Measurements from ENCODE around the gene ANG. TPM values are rescaled to one million over a fixed set of nuclear protein-coding genes. Genes with fewer than 3 reads are reported as not detected.
A peak's percentile ranks its signal among the peaks of the same experiment; 100 is the strongest.

Gene ANG
- total RNA-seq, 1 experiment from 2014 or later = 3.9 TPM

- no peak for DNase-seq (ENCODE audit: low spot score)
Observed at GRCh38 chr14:20675669-20676068, 12.9 kb upstream of the ANG start.

- DNase-seq (ENCODE audit: low spot score) = no peak
Observed at GRCh38 chr14:20676072-20676471, 12.5 kb upstream of the ANG start.

DNA sequence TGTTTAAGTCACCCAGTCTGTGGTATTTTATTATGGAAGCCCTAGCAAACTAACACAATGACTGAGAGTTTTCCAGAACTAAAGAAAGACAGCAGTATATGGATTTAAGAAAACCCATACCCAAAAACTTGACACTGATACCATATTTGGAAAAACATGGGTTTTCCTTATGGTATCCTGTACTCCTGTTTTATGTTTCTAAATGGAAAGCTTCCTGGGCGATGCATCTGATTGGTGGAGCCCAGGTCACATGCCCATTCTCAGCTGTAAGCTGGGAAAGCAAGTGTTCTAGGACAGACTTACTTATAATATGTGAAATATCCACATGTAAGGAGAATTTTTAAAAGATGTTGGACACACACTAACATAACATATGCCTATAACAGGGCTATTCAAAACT, 8.7 kb upstream of the ANG start:
- DNase-seq (ENCODE audit: low spot score) = no peak

GRCh38 chr14:20680363-20680762, 8.2 kb upstream of the ANG start:
- no peak for DNase-seq (ENCODE audit: low spot score)

- DNase-seq (ENCODE audit: low spot score) = no peak
Observed at GRCh38 chr14:20680843-20681347, 7.7 kb upstream of the ANG start.

- peak; percentile 84 for DNase-seq (ENCODE audit: low spot score)
Observed at GRCh38 chr14:20681348-20682126, 7.0 kb upstream of the ANG start.

DNA sequence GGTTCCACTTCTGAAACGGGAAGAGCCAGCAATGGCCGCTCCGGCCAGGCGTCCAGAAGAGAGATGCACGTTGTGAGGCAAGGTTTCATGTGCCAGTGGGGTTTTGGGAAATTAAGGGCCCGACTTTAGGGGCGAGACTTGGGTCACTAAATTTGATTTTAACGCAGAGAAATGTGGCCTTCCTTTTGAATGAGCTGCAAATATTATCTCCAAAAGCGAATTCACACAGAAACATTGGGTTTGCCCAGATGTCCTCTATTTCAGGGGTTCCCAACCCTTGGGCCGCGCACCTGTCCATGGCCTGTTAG, 6.5 kb upstream of the ANG start:
- DNase-seq (ENCODE audit: low spot score) = no peak

GRCh38 chr14:20682435-20683124, 6.0 kb upstream of the ANG start:
- peak; percentile 91 for DNase-seq (ENCODE audit: low spot score)

GRCh38 chr14:20683125-20683890, 5.3 kb upstream of the ANG start:
- peak; percentile 92 for DNase-seq (ENCODE audit: low spot score)

GRCh38 chr14:20683891-20684661, 4.5 kb upstream of the ANG start, which contains the start of gene RNASE4:
RNASE4 (plus strand) TSS chr14:20684560; CDS start chr14:20699372, 14,812 bp downstream.
- peak; percentile 89 for DNase-seq (ENCODE audit: low spot score)

GRCh38 chr14:20684662-20685456, 3.7 kb upstream of the ANG start:
- peak; percentile 35 for DNase-seq (ENCODE audit: low spot score)

DNA sequence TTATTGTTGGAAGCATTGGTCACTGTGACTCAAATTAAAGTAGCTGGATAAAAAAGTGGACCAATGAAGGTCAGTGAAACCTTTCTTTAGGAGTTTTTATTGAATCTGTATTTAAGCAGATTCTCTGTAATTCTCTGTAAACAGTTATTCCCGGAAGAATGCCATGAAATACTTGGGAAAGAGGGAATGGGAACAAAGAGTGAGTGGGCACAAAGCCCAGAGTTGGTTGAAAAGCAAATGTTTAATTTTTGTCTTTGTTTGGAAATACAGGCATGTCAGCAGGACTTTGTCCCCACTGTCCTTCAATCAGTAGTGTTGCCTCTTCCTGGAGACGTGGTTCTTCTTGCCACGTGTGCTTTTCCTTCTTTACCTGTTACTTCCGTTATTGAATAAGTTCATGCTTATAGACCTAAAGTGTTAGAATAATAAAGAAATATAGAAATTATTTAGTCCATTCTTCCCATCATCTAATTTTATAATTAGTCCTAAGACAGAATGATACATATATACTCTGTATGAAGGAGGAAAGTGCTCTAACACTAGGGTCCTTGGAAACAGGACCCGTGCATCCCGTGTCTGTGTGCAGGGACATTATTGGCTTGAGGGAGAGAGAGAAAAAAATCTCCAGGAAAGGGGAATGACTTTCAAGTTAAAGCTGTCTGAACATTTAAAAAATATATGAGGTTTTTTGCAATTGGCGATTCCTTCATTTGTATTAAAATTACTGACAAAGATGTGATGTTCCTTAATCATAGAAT, 2.0 kb upstream of the ANG start:
- no peak for DNase-seq (ENCODE audit: low spot score)

DNA sequence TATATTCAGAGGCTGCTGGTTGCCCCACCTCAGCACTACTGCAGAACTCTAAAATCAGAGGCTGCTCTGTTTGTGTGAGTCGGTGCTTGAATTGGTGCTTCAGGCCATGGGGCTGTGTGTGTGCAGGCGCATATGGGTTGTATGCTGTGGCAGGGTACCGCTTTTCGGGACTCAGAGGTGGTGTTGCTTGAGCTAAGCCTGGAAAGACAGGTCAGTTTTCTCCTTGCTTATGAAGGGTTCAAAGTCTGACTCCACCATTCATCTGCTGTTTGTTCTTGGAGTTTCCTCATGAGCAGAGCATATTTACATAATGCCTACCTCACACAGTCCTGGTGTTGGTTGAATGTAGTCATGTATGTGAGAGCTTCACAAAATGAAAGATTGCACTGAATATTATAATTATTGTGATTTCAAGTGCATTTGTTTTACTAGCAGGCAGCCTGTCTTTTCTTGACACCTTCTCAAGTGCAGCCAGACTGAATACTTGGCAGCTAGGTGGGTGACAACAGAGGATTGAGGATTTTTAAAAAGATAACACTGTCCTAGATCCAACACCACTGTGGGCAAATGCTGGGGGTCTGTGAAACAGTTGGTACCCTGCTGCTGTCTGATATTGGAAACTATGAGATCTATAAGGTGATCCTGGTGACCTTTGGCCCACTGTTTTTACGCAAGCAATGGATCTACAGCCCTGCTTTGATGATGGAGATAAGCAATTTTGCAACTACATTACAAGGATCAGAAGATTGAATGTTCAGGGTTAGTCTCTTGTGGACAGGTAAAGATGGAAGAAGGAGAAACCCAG, 1.0 kb upstream of the ANG start:
- DNase-seq (ENCODE audit: low spot score) = no peak

- peak; percentile 72 for DNase-seq (ENCODE audit: low spot score)
Observed at GRCh38 chr14:20690848-20691640, 2.5 kb downstream of the ANG start.

- DNase-seq (ENCODE audit: low spot score) = no peak
Observed at GRCh38 chr14:20692116-20692751, 3.7 kb downstream of the ANG start.

GRCh38 chr14:20696764-20697163, 8.2 kb downstream of the ANG start:
- no peak for DNase-seq (ENCODE audit: low spot score)

DNA sequence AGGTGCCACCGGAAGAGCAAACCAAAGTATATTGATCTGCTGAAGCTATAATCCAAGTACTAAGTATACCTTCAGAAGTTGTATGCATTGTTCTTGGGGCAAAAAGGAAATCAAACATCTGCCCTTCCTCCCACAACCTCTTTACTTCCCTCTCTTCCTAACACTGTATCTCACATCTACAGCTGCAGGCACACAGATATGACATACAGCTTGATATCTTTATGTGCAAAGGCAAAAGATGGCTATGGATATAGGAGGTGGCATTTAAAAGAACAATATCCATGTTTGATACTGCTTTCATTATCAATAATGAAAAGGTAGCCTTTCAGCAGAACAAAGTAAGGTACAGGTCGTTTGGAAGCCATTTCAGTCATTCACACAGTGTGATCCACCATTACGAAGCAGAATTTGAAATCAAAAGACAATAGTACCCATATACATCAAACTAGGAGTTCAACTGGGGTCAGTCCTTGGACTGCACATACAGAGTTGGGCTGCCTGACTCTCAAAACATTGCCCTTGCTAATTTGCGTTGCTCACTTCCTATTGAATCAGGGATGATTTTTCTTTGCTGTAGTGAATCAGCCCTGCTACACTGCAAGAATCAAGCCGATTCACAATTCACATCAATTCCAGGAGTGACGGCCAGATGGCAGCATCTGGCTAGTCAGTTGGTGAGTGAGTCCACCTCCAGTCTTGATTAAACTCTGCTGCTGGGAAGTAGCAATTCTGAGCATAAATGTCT, 8.9 kb downstream of the ANG start:
- peak; percentile 64 for DNase-seq (ENCODE audit: low spot score)

Measured in H4 (cell line).